Suprapubic skin (tissue), 4 donors: ENCODE measurements around the gene TLR9. TPM values are rescaled to one million over a fixed set of nuclear protein-coding genes. Genes with fewer than 3 reads are reported as not detected.

Source experiments
- DNase-seq, 2 donors: peaks; one replicate each; pipeline ENCODE4 v3.0.0-alpha.2; 2019; ENCODE audit warnings: low spot score in 2 of 2
- H3K27ac ChIP-seq: fragments of 200-600 bp; sonication (generic); one replicate; pipeline ENCODE4 v1.5.1; 2019
- H3K27me3 ChIP-seq: fragments of 200-600 bp; sonication (generic); one replicate; pipeline ENCODE4 v1.5.1; 2019
- H3K36me3 ChIP-seq: fragments of 200-600 bp; sonication (generic); one replicate; pipeline ENCODE4 v1.5.1; 2019
- H3K4me1 ChIP-seq: fragments of 200-600 bp; sonication (generic); one replicate; pipeline ENCODE4 v1.5.1; 2019
- H3K4me3 ChIP-seq: fragments of 200-600 bp; sonication (generic); one replicate; pipeline ENCODE4 v1.5.1; 2019; ENCODE audit warnings: mild to moderate bottlenecking
- H3K9me3 ChIP-seq: fragments of 200-600 bp; sonication (generic); one replicate; pipeline ENCODE4 v1.5.1; 2019
- CTCF ChIP-seq, 2 donors: fragments of 200-600 bp in 1 of 2; fragments of 450-650 bp in 1 of 2; sonication (generic) in 1 of 2; IDR thresholded peaks; one replicate each; pipeline ENCODE4 v1.5.1; 2016 to 2019; ENCODE audit warnings: antibody characterized with exemption in 2 of 2, mild to moderate bottlenecking in 1 of 2, moderate library complexity in 1 of 2
- EP300 ChIP-seq: sonication (generic); formaldehyde crosslinking; IDR thresholded peaks from one replicate; pipeline ENCODE4 v1.6.1; 2017; ENCODE audit warnings: antibody characterized with exemption
- POLR2A ChIP-seq, 2 donors: fragments of 450-650 bp; IDR thresholded peaks; one replicate each; pipeline ENCODE4 v1.6.1; 2017; ENCODE audit warnings: antibody characterized with exemption in 2 of 2, mild to moderate bottlenecking in 2 of 2, moderate library complexity in 2 of 2
- POLR2AphosphoS5 ChIP-seq, 3 donors: sonication (generic); formaldehyde crosslinking; IDR thresholded peaks; one replicate each; pipeline ENCODE4 v1.6.1; 2017; ENCODE audit warnings: antibody characterized with exemption in 3 of 3
- whole genome bisulfite sequencing: methylation state at CpG from one replicate; pipeline ENCODE4 v1.1.5; 2018; 5-methylcytosine and 5-hydroxymethylcytosine counted together
- total RNA-seq, 4 donors: library from RNA; depleted of rRNA; stranded (reverse); fragments of >200 nt; gene quantifications; one replicate each; pipeline ENCODE4 v1.1.0, GENCODE V29; 2016

TLR9 gene
- total RNA-seq, 4 donors from 2014 or later, result 0.16 TPM; not detected in 3

- peaks cover 100% of the 10 kb centered on the region for H3K36me3 ChIP-seq
- no peak overlapping the region for H3K4me3 ChIP-seq
- H3K4me1 ChIP-seq, result no peaks in the 10 kb centered on the region
- H3K9me3 ChIP-seq, result no peaks in the 10 kb centered on the region
- DNase-seq, result no peak
- no peak overlapping the region for H3K27ac ChIP-seq
- TF ChIP-seq CTCF (IDR thresholded peaks at IDR 0.05), result no peak
- TF ChIP-seq POLR2A (IDR thresholded peaks at IDR 0.05), result no peak
- TF ChIP-seq EP300, result no peak
- TF ChIP-seq POLR2AphosphoS5 (IDR thresholded peaks at IDR 0.05), result no peak
- no peaks in the 10 kb centered on the region for H3K27me3 ChIP-seq
Measured at GRCh38 chr3:52210037-52210436, 15.4 kb downstream of the TLR9 start.

GRCh38 chr3:52208556-52208955, 16.9 kb downstream of the TLR9 start:
- Histone ChIP-seq H3K9me3 (no peaks in the 10 kb centered on the region), H3K4me3 (no peak overlapping the region), H3K27ac (no peak overlapping the region), H3K4me1 (peaks cover 6% of the 10 kb centered on the region), H3K27me3 (no peaks in the 10 kb centered on the region), H3K36me3 (peaks cover 100% of the 10 kb centered on the region)
- 91% methylated on average over 4 of the region's 4 CpGs for WGBS
- no peak for TF ChIP-seq EP300
- no peak for TF ChIP-seq POLR2A (IDR thresholded peaks at IDR 0.05)
- TF ChIP-seq POLR2AphosphoS5 (IDR thresholded peaks at IDR 0.05), result no peak
- TF ChIP-seq CTCF (IDR thresholded peaks at IDR 0.05), result no peak
- no peak for DNase-seq

- H3K27me3 ChIP-seq, result no peaks in the 10 kb centered on the region
- no peak for DNase-seq
- H3K4me1 ChIP-seq, result peaks cover 20% of the 10 kb centered on the region
- no peak overlapping the region for H3K27ac ChIP-seq
- no peaks in the 10 kb centered on the region for H3K9me3 ChIP-seq
- 75% methylated on average over 6 of the region's 6 CpGs for WGBS
- TF ChIP-seq EP300 (no peak), POLR2AphosphoS5 (IDR thresholded peaks at IDR 0.05) (no peak), CTCF (IDR thresholded peaks at IDR 0.05) (no peak), POLR2A (IDR thresholded peaks at IDR 0.05) (no peak)
- no peak overlapping the region for H3K4me3 ChIP-seq
- peaks cover 86% of the 10 kb centered on the region for H3K36me3 ChIP-seq
Measured at GRCh38 chr3:52205727-52206372, 19.6 kb downstream of the TLR9 start.

- TF ChIP-seq EP300 (no peak), POLR2A (IDR thresholded peaks at IDR 0.05) (no peak), POLR2AphosphoS5 (IDR thresholded peaks at IDR 0.05) (no peak), CTCF (IDR thresholded peaks at IDR 0.05) (no peak)
- Histone ChIP-seq H3K4me3 (no peak overlapping the region), H3K9me3 (no peaks in the 10 kb centered on the region), H3K27me3 (no peaks in the 10 kb centered on the region), H3K36me3 (peaks cover 73% of the 10 kb centered on the region), H3K27ac (no peak overlapping the region), H3K4me1 (peaks cover 29% of the 10 kb centered on the region)
- 64% methylated on average over 10 of the region's 10 CpGs for WGBS
- DNase-seq, result peak in 1 of 2 donors; percentile 38
Measured at GRCh38 chr3:52204337-52205073, 20.9 kb downstream of the TLR9 start.

GRCh38 chr3:52203701-52204100, 21.7 kb downstream of the TLR9 start:
- Histone ChIP-seq H3K36me3 (peaks cover 65% of the 10 kb centered on the region), H3K9me3 (no peaks in the 10 kb centered on the region), H3K27ac (no peak overlapping the region), H3K4me3 (no peak overlapping the region), H3K4me1 (peaks cover 37% of the 10 kb centered on the region), H3K27me3 (no peaks in the 10 kb centered on the region)
- TF ChIP-seq CTCF (IDR thresholded peaks at IDR 0.05) (no peak), EP300 (no peak), POLR2A (IDR thresholded peaks at IDR 0.05) (no peak), POLR2AphosphoS5 (IDR thresholded peaks at IDR 0.05) (no peak)
- WGBS, result 86% methylated on average over 1 of the region's 1 CpG
- no peak for DNase-seq
